ENCODE data around the gene PAIP2B.
"Not testable (repeated sequence)": the region's sequence is repeated elsewhere in the genome, so short reads cannot be mapped to it uniquely, and the experiment has no call there.

The PAIP2B gene

DNA sequence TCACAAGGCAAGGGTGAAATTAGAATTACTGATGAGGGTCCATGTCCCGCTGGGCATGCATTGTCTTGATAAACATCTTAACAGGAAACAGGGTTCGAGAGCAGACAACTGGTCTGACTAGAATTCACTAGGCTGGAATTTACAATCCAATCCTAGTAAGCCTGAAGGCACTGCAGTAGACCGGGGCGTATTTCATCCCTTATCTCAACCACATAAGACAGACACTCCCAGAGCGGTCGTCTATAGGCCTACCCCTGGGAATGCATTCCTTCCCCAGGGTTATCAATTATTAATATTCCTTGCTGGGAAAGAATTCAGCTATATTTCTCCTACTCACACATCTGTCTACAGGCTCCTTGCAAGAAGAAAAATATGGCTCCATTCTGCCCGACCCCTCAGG lies 6.2 kb upstream of the PAIP2B start:
- H3K18ac ChIP-seq (ENCODE audit: low read depth in 1 of 2, low read length in 2 of 2); H3K14ac ChIP-seq (ENCODE audit: low read length in 2 of 2); H2BK5ac ChIP-seq (ENCODE audit: low read depth, low read length, poor library complexity, severe bottlenecking); H4K8ac ChIP-seq (ENCODE audit: low read length); H2AK5ac ChIP-seq (ENCODE audit: low read length, severe bottlenecking); H3K36me3 ChIP-seq (ENCODE audit: control insufficient read depth in 1 of 2, insufficient read depth in 2 of 2, low read depth in 1 of 2, low read length in 2 of 2); H2AFZ ChIP-seq (ENCODE audit: low read depth, low read length); H3K23ac ChIP-seq (ENCODE audit: low read length in 2 of 2); H4K91ac ChIP-seq (ENCODE audit: low read length); H2BK120ac ChIP-seq (ENCODE audit: low read depth, low read length); H2BK15ac ChIP-seq (ENCODE audit: low read depth, poor library complexity, severe bottlenecking); H3K9me3 ChIP-seq (ENCODE audit: control insufficient read depth, low read length); H3K4me1 ChIP-seq (ENCODE audit: control insufficient read depth, insufficient read depth, low read depth, low read length); H3K4ac ChIP-seq (ENCODE audit: low read depth in 1 of 2, low read length in 2 of 2); H3K27ac ChIP-seq (ENCODE audit: low read length, poor library complexity, severe bottlenecking); DNase-seq; H3K9ac ChIP-seq (ENCODE audit: low read length); H2BK12ac ChIP-seq (ENCODE audit: low read length in 2 of 2); H3K4me3 ChIP-seq (ENCODE audit: insufficient read depth in 1 of 2, low read depth in 1 of 2, low read length in 2 of 2); H3K79me1 ChIP-seq (replicated peaks; ENCODE audit: low read length, poor library complexity, severe bottlenecking); H3K4me2 ChIP-seq (ENCODE audit: low read length, poor library complexity, severe bottlenecking): not testable (repeated sequence)
- WGBS = 76% methylated on average over 7 of the region's 7 CpGs
- H3K27me3 ChIP-seq (ENCODE audit: control insufficient read depth in 1 of 2, insufficient read depth in 1 of 2, low read length in 2 of 2) = peaks cover 20 to 33% of the 10 kb centered on the region in 2 experiments

DNA sequence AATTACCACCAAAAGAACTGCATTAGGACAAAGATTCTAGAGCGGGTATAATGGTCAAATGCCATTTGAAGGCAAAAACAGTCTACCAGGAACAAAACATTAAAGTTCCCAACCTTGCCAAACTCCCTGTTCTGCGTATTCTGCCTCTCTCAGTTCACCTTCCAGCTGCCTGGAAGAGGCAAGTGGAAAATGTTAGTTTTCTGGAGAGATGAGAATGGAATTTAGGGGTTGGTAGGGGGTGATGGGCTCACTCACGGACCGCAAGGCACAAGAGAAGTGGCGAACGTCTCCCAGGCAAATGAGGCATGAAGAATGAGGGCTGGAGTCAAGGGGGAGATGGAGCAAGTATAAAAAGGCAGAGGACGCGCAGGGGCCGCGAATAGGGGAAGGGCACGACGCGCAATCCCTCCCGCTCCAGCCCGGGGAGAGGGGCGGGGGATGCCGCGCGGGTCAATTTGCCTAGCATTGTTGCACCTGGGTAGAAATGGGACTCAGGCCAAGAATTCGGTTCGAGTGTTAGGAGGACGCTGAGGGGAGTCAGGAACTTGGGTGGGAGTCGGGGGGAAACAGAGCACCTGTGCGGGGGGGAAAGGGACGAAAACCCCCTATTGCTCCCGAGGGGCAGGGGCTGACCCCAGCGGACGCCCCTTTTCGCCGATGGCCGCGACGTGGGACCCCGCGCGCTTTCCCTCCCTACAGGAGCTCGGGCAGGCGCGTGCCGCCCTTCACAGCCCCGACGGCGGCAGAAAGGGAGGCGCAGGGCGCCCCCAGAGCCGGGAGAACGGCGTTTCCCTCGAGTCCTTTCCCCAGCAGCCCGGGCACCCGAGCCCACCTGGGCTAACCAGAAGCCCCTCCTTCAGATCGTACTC lies 573 bp downstream of the PAIP2B start:
- H3K4me1 ChIP-seq (ENCODE audit: control insufficient read depth, insufficient read depth, low read depth, low read length) = peaks cover 10% of the 10 kb centered on the region
- H2AK5ac ChIP-seq (ENCODE audit: low read length, severe bottlenecking) = no peak overlapping the region
- H3K23ac ChIP-seq (ENCODE audit: low read length in 2 of 2) = peak overlapping the region in 1 of 2 experiments; percentile 2
- peaks cover 0 to 29% of the 10 kb centered on the region in 2 experiments for H3K27me3 ChIP-seq (ENCODE audit: control insufficient read depth in 1 of 2, insufficient read depth in 1 of 2, low read length in 2 of 2)
- no peak overlapping the region for H4K91ac ChIP-seq (ENCODE audit: low read length)
- H3K4me2 ChIP-seq (ENCODE audit: low read length, poor library complexity, severe bottlenecking) = peak overlapping the region; percentile 81
- peaks cover 4% of the 10 kb centered on the region for H3K9me3 ChIP-seq (ENCODE audit: control insufficient read depth, low read length)
- no peak overlapping the region for H3K4ac ChIP-seq (ENCODE audit: low read depth in 1 of 2, low read length in 2 of 2)
- no peak overlapping the region for H2BK5ac ChIP-seq (ENCODE audit: low read depth, low read length, poor library complexity, severe bottlenecking)
- no peak overlapping the region for H3K27ac ChIP-seq (ENCODE audit: low read length, poor library complexity, severe bottlenecking)
- no peak overlapping the region for H2BK15ac ChIP-seq (ENCODE audit: low read depth, poor library complexity, severe bottlenecking)
- no peaks in the 10 kb centered on the region for H3K79me1 ChIP-seq (replicated peaks; ENCODE audit: low read length, poor library complexity, severe bottlenecking)
- DNase-seq = no peak
- H2BK120ac ChIP-seq (ENCODE audit: low read depth, low read length) = no peak overlapping the region
- peak overlapping the region; percentile 63 to 94 for H3K4me3 ChIP-seq (ENCODE audit: insufficient read depth in 1 of 2, low read depth in 1 of 2, low read length in 2 of 2)
- H2BK12ac ChIP-seq (ENCODE audit: low read length in 2 of 2) = no peak overlapping the region
- H4K8ac ChIP-seq (ENCODE audit: low read length) = peak overlapping the region; percentile 55
- H3K18ac ChIP-seq (ENCODE audit: low read depth in 1 of 2, low read length in 2 of 2) = peak overlapping the region in 1 of 2 experiments; percentile 41
- H3K9ac ChIP-seq (ENCODE audit: low read length) = peak overlapping the region; percentile 78
- no peak overlapping the region for H3K14ac ChIP-seq (ENCODE audit: low read length in 2 of 2)
- no peaks in the 10 kb centered on the region for H3K36me3 ChIP-seq (ENCODE audit: control insufficient read depth in 1 of 2, insufficient read depth in 2 of 2, low read depth in 1 of 2, low read length in 2 of 2)
- WGBS = 2% methylated on average over 51 of the region's 52 CpGs
- H2AFZ ChIP-seq (ENCODE audit: low read depth, low read length) = peak overlapping the region; percentile 60

DNA sequence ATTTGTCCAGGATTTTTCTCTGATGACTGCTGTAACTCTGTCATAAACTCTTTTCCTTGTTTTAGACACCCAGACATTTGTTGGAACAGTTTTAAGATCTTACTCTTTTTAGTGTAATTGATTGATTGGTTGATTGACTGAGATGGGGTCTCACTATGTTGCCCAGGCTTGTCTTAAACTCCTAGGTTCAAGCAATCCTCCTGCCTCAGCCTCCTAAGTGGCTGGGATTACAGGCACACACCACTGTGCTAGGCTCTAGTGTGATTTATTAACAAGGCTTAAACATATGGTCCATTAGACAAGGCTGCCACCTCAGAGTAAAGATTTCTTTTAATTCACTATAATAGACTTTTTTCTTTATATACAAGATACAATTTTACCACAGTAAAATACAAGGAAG lies 2.0 kb downstream of the PAIP2B start:
- Histone ChIP-seq H3K23ac (ENCODE audit: low read length in 2 of 2) (no peak overlapping the region), H4K8ac (ENCODE audit: low read length) (no peak overlapping the region), H3K27me3 (ENCODE audit: control insufficient read depth in 1 of 2, insufficient read depth in 1 of 2, low read length in 2 of 2) (peaks cover 0 to 25% of the 10 kb centered on the region in 2 experiments), H2AK5ac (ENCODE audit: low read length, severe bottlenecking) (no peak overlapping the region), H3K36me3 (ENCODE audit: control insufficient read depth in 1 of 2, insufficient read depth in 2 of 2, low read depth in 1 of 2, low read length in 2 of 2) (no peaks in the 10 kb centered on the region), H3K4me2 (ENCODE audit: low read length, poor library complexity, severe bottlenecking) (no peak overlapping the region), H3K79me1 (replicated peaks; ENCODE audit: low read length, poor library complexity, severe bottlenecking) (no peaks in the 10 kb centered on the region), H3K14ac (ENCODE audit: low read length in 2 of 2) (no peak overlapping the region), H3K18ac (ENCODE audit: low read depth in 1 of 2, low read length in 2 of 2) (no peak overlapping the region), H2BK12ac (ENCODE audit: low read length in 2 of 2) (no peak overlapping the region), H3K9me3 (ENCODE audit: control insufficient read depth, low read length) (peaks cover 4% of the 10 kb centered on the region), H3K4ac (ENCODE audit: low read depth in 1 of 2, low read length in 2 of 2) (no peak overlapping the region), H3K4me1 (ENCODE audit: control insufficient read depth, insufficient read depth, low read depth, low read length) (peaks cover 10% of the 10 kb centered on the region), H3K4me3 (ENCODE audit: insufficient read depth in 1 of 2, low read depth in 1 of 2, low read length in 2 of 2) (no peak overlapping the region), H2AFZ (ENCODE audit: low read depth, low read length) (no peak overlapping the region), H2BK15ac (ENCODE audit: low read depth, poor library complexity, severe bottlenecking) (no peak overlapping the region), H2BK120ac (ENCODE audit: low read depth, low read length) (no peak overlapping the region), H3K9ac (ENCODE audit: low read length) (no peak overlapping the region), H4K91ac (ENCODE audit: low read length) (no peak overlapping the region), H2BK5ac (ENCODE audit: low read depth, low read length, poor library complexity, severe bottlenecking) (no peak overlapping the region), H3K27ac (ENCODE audit: low read length, poor library complexity, severe bottlenecking) (no peak overlapping the region)
- no peak for DNase-seq

DNA sequence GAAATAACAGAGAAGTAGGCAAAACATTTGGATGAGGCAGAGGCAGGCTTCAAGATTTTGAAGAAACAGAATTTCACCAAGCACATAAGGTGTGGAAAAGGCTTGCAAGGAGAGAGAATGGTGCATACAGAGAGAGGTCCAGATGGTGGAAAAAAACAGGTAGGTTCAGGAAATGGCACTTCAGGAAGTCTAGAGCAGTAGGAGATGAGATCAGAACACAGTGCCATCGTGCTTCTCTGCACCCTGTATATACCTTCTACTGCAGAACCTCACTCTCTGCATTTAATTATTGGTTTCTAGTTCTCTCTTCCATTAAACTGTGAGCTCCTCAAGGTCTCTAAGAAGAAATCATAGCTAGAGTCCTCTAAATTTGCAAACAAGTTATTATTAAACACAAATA lies 2.4 kb downstream of the PAIP2B start:
- no peak overlapping the region for H2BK120ac ChIP-seq (ENCODE audit: low read depth, low read length)
- peaks cover 0 to 25% of the 10 kb centered on the region in 2 experiments for H3K27me3 ChIP-seq (ENCODE audit: control insufficient read depth in 1 of 2, insufficient read depth in 1 of 2, low read length in 2 of 2)
- H3K9ac ChIP-seq (ENCODE audit: low read length) = no peak overlapping the region
- H3K14ac ChIP-seq (ENCODE audit: low read length in 2 of 2) = no peak overlapping the region
- H3K4ac ChIP-seq (ENCODE audit: low read depth in 1 of 2, low read length in 2 of 2) = no peak overlapping the region
- H3K4me2 ChIP-seq (ENCODE audit: low read length, poor library complexity, severe bottlenecking) = no peak overlapping the region
- H3K23ac ChIP-seq (ENCODE audit: low read length in 2 of 2) = no peak overlapping the region
- no peak overlapping the region for H2BK12ac ChIP-seq (ENCODE audit: low read length in 2 of 2)
- no peak overlapping the region for H2BK15ac ChIP-seq (ENCODE audit: low read depth, poor library complexity, severe bottlenecking)
- no peaks in the 10 kb centered on the region for H3K36me3 ChIP-seq (ENCODE audit: control insufficient read depth in 1 of 2, insufficient read depth in 2 of 2, low read depth in 1 of 2, low read length in 2 of 2)
- H2AFZ ChIP-seq (ENCODE audit: low read depth, low read length) = no peak overlapping the region
- peaks cover 2% of the 10 kb centered on the region for H3K9me3 ChIP-seq (ENCODE audit: control insufficient read depth, low read length)
- H4K8ac ChIP-seq (ENCODE audit: low read length) = no peak overlapping the region
- H2AK5ac ChIP-seq (ENCODE audit: low read length, severe bottlenecking) = no peak overlapping the region
- H3K79me1 ChIP-seq (replicated peaks; ENCODE audit: low read length, poor library complexity, severe bottlenecking) = no peaks in the 10 kb centered on the region
- H4K91ac ChIP-seq (ENCODE audit: low read length) = no peak overlapping the region
- H3K18ac ChIP-seq (ENCODE audit: low read depth in 1 of 2, low read length in 2 of 2) = no peak overlapping the region
- H3K27ac ChIP-seq (ENCODE audit: low read length, poor library complexity, severe bottlenecking) = no peak overlapping the region
- no peak overlapping the region for H2BK5ac ChIP-seq (ENCODE audit: low read depth, low read length, poor library complexity, severe bottlenecking)
- no peak overlapping the region for H3K4me3 ChIP-seq (ENCODE audit: insufficient read depth in 1 of 2, low read depth in 1 of 2, low read length in 2 of 2)
- peaks cover 10% of the 10 kb centered on the region for H3K4me1 ChIP-seq (ENCODE audit: control insufficient read depth, insufficient read depth, low read depth, low read length)
- no peak for DNase-seq
- 73% methylated on average over 1 of the region's 1 CpG for WGBS

Data from mesenchymal stem cell (in vitro differentiated cells and primary cell).